ENCODE results near the gene LGALS14. TPM values are rescaled to one million over a fixed set of nuclear protein-coding genes. Genes with fewer than 3 reads are reported as not detected.
"Not testable (repeated sequence)": the region's sequence is repeated elsewhere in the genome, so short reads cannot be mapped to it uniquely, and the experiment has no call there.

Gene LGALS14
- total RNA-seq, 3 donors from 2014 or later, result not detected

- H3K27ac ChIP-seq, result no peak overlapping the region
- intact Hi-C loops (cut with DNase I; ENCODE audit: low total_unique reads), result loop anchor here (2.0 kb wide), 1 partner anchor 77 kb away; no protein-coding TSS in a partner anchor
- no peak for DNase-seq (ENCODE audit: low spot score in 2 of 2)
Measured at GRCh38 chr19:39684267-39684666, 20.0 kb upstream of the LGALS14 start.

DNA sequence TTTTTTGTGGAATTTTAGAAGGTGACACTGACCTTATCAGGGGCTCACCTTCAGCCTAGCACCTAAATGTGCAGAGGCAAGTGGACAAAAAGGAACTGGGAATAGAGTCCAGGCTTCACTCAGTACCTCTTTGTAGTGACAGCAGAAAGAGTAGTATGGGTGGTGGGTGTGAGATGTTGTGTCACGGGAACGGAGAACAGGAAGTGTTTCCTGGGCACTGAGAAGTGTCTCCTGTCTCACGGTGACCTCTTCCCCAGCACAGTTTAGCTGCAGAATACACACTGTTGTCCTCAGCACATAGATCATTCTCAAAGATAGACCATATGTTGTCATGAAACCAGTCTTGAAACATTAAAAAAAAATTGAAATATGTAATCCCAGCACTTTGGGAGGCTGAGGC lies 17.5 kb upstream of the LGALS14 start:
- H3K27ac ChIP-seq, result no peak overlapping the region
- peaks cover 0 to 18% of the 10 kb centered on the region in 2 donors for H3K9me3 ChIP-seq
- no peak for DNase-seq (ENCODE audit: low spot score in 2 of 2)
- no peaks in the 10 kb centered on the region for H3K4me1 ChIP-seq
- H3K36me3 ChIP-seq, result no peaks in the 10 kb centered on the region
- no peak for TF ChIP-seq POLR2A (IDR thresholded peaks at IDR 0.05)
- TF ChIP-seq POLR2AphosphoS5 (IDR thresholded peaks at IDR 0.05), result no peak
- TF ChIP-seq CTCF (IDR thresholded peaks at IDR 0.05), result no peak
- H3K4me3 ChIP-seq, result no peak overlapping the region
- no peaks in the 10 kb centered on the region for H3K27me3 ChIP-seq
- intact Hi-C loops (cut with DNase I; ENCODE audit: low total_unique reads), result no loop called here

More at GRCh38 chr19:39684267-39684666, 20.0 kb upstream of the LGALS14 start:
- H3K4me3 ChIP-seq, result no peak overlapping the region
- H3K36me3 ChIP-seq, result no peaks in the 10 kb centered on the region
- no peak for TF ChIP-seq POLR2AphosphoS5 (IDR thresholded peaks at IDR 0.05)
- TF ChIP-seq CTCF (IDR thresholded peaks at IDR 0.05), result no peak
- no peak for TF ChIP-seq POLR2A (IDR thresholded peaks at IDR 0.05)
- peaks cover 0 to 12% of the 10 kb centered on the region in 2 donors for H3K9me3 ChIP-seq
- H3K4me1 ChIP-seq, result no peaks in the 10 kb centered on the region
- H3K27me3 ChIP-seq, result no peaks in the 10 kb centered on the region

DNA sequence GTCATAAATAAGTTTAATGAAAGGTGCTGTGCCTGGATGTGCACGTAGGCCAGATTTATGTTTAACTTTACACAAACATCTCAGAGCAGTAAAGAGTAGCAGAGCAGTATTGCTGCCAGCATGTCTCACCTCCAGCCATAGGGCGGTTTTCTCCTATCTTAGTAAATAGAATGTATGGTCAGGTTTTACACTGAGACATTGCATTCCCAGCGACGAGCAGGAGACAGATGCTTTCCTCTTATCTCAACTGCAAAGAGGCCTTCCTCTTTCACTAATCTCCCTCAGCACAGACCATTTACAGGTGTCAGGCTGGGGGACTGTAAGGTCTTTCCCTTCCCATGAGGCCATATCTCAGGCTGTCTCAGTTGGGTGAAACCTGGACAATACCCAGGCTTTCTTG lies 15.6 kb upstream of the LGALS14 start:
- DNase-seq (ENCODE audit: low spot score in 2 of 2); H3K36me3 ChIP-seq; H3K27me3 ChIP-seq; H3K27ac ChIP-seq; H3K4me3 ChIP-seq; intact Hi-C loops (cut with DNase I; ENCODE audit: low total_unique reads); H3K4me1 ChIP-seq: not testable (repeated sequence)
- peaks cover 0 to 18% of the 10 kb centered on the region in 2 donors for H3K9me3 ChIP-seq

DNA sequence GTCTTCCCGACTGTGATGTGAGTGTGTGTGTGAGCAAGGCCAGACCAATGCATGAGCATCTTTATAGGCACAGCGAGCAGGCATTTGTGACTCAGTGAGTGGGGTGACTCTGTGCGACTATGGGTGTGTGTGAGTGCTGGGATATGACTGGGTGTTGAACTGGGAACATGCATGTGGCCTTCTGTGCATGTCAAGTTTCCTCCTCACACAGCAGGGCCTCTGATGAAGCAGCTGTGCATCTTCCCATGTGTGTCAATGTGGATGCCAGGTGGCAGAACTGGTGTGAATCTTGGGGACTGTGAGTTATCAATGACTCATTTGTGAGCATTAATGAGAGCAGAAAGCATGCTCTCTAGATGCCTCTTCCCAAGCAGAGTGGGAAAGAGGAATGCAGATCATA lies 12.1 kb upstream of the LGALS14 start:
- peaks cover 0 to 18% of the 10 kb centered on the region in 2 donors for H3K9me3 ChIP-seq
- H3K27me3 ChIP-seq, result peaks cover 0 to 4% of the 10 kb centered on the region in 2 donors
- H3K27ac ChIP-seq, result no peak overlapping the region
- intact Hi-C loops (cut with DNase I; ENCODE audit: low total_unique reads), result loop anchor here (5.0 kb wide), 1 partner anchor 505 kb away; no protein-coding TSS in a partner anchor
- no peak for TF ChIP-seq CTCF (IDR thresholded peaks at IDR 0.05)
- no peak for TF ChIP-seq POLR2AphosphoS5 (IDR thresholded peaks at IDR 0.05)
- TF ChIP-seq POLR2A (IDR thresholded peaks at IDR 0.05), result no peak
- H3K4me1 ChIP-seq, result no peaks in the 10 kb centered on the region
- no peaks in the 10 kb centered on the region for H3K36me3 ChIP-seq
- DNase-seq (ENCODE audit: low spot score in 2 of 2), result no peak
- no peak overlapping the region for H3K4me3 ChIP-seq

- Histone ChIP-seq H3K36me3 (no peaks in the 10 kb centered on the region), H3K27me3 (peaks cover 0 to 4% of the 10 kb centered on the region in 2 donors), H3K4me3 (no peak overlapping the region), H3K9me3 (peaks cover 0 to 18% of the 10 kb centered on the region in 2 donors), H3K27ac (no peak overlapping the region), H3K4me1 (no peaks in the 10 kb centered on the region)
- intact Hi-C loops (cut with DNase I; ENCODE audit: low total_unique reads), result loop anchor here (5.0 kb wide), 1 partner anchor 506 kb away; no protein-coding TSS in a partner anchor
- no peak for DNase-seq (ENCODE audit: low spot score in 2 of 2)
- TF ChIP-seq CTCF (IDR thresholded peaks at IDR 0.05) (no peak), POLR2A (IDR thresholded peaks at IDR 0.05) (no peak), POLR2AphosphoS5 (IDR thresholded peaks at IDR 0.05) (no peak)
Measured at GRCh38 chr19:39692822-39693221, 11.5 kb upstream of the LGALS14 start.

GRCh38 chr19:39695759-39696158 lies 8.5 kb upstream of the LGALS14 start:
- no peaks in the 10 kb centered on the region for H3K4me1 ChIP-seq
- H3K27ac ChIP-seq, result no peak overlapping the region
- H3K27me3 ChIP-seq, result peaks cover 0 to 7% of the 10 kb centered on the region in 2 donors
- DNase-seq (ENCODE audit: low spot score in 2 of 2), result no peak
- no peaks in the 10 kb centered on the region for H3K36me3 ChIP-seq
- H3K9me3 ChIP-seq, result no peaks in the 10 kb centered on the region
- intact Hi-C loops (cut with DNase I; ENCODE audit: low total_unique reads), result no loop called here
- H3K4me3 ChIP-seq, result no peak overlapping the region
- TF ChIP-seq POLR2AphosphoS5 (IDR thresholded peaks at IDR 0.05), result no peak
- TF ChIP-seq CTCF (IDR thresholded peaks at IDR 0.05), result no peak
- no peak for TF ChIP-seq POLR2A (IDR thresholded peaks at IDR 0.05)
